CD4-positive, CD25-positive, alpha-beta regulatory T cell (primary cell): ENCODE results near the gene TRMT44. TPM values are rescaled to one million over a fixed set of nuclear protein-coding genes. Genes with fewer than 3 reads are reported as not detected.

Experiments
- ATAC-seq, 2 donors: fragments of 150-1000 bp; cut with Tn5 transposase; one replicate each; pipeline ENCODE4 v1.10.0; 2021; ENCODE audit warnings: low read depth in 2 of 2, moderate number of reproducible peaks in 2 of 2, moderate library complexity in 1 of 2
- DNase-seq, 3 donors: peaks; one replicate each; pipeline versions ENCODE4 v3.0.0 to v3.0.0-alpha.2; 2012 to 2022; ENCODE audit warnings: mixed read lengths in 1 of 3
- H3K27ac ChIP-seq: one replicate; pipeline ENCODE4 v1.7.0; 2013; ENCODE audit warnings: mild to moderate bottlenecking, low read length; ENCODE audit not compliant: insufficient read depth, poor library complexity, severe bottlenecking
- H3K27me3 ChIP-seq: one replicate; pipeline ENCODE4 v1.7.0; 2013; ENCODE audit warnings: low read length; ENCODE audit not compliant: control insufficient read depth, insufficient read depth
- H3K36me3 ChIP-seq: one replicate; pipeline ENCODE4 v1.7.0; 2013; ENCODE audit warnings: mild to moderate bottlenecking, low read length, moderate library complexity; ENCODE audit not compliant: control insufficient read depth, insufficient read depth
- H3K4me1 ChIP-seq: 2 replicates; pipeline ENCODE4 v1.7.0; 2013; ENCODE audit warnings: mild to moderate bottlenecking, low read length; ENCODE audit not compliant: insufficient read depth, control insufficient read depth, poor library complexity, severe bottlenecking
- H3K4me3 ChIP-seq: one replicate; pipeline ENCODE4 v1.7.0; 2013; ENCODE audit warnings: low read depth, mild to moderate bottlenecking, low read length, moderate library complexity
- H3K9me3 ChIP-seq, 2 experiments: 1 replicate in 1 of 2; 2 replicates in 1 of 2; pipeline ENCODE4 v1.7.0; 2013; ENCODE audit warnings: low read length in 2 of 2, mild to moderate bottlenecking in 1 of 2, moderate library complexity in 1 of 2; ENCODE audit not compliant: control insufficient read depth in 2 of 2
- H3K27ac Mint-ChIP-seq, 3 donors: one replicate each; pipeline ENCODE4 v1.8.0; 2020 to 2022; ENCODE audit warnings: mild to moderate bottlenecking in 3 of 3, mixed read lengths in 3 of 3, moderate library complexity in 2 of 3
- H3K27me3 Mint-ChIP-seq: one replicate; pipeline ENCODE4 v1.8.0; 2022; ENCODE audit warnings: mild to moderate bottlenecking, mixed read lengths
- H3K36me3 Mint-ChIP-seq: one replicate; pipeline ENCODE4 v1.8.0; 2020; ENCODE audit warnings: mixed read lengths
- H3K4me1 Mint-ChIP-seq, 4 donors: one replicate each; pipeline ENCODE4 v1.8.0; 2020 to 2022; ENCODE audit warnings: mixed read lengths in 4 of 4, mild to moderate bottlenecking in 1 of 4
- H3K4me3 Mint-ChIP-seq, 4 donors: one replicate each; pipeline ENCODE4 v1.8.0; 2020 to 2022; ENCODE audit warnings: mild to moderate bottlenecking in 4 of 4, mixed read lengths in 4 of 4, moderate library complexity in 3 of 4
- H3K9me3 Mint-ChIP-seq, 7 donors: one replicate each; pipeline ENCODE4 v1.8.0; 2020 to 2022; ENCODE audit warnings: mixed read lengths in 7 of 7, mild to moderate bottlenecking in 3 of 7, moderate library complexity in 2 of 7
- polyA plus RNA-seq, 4 donors: library from polyadenylated mRNA; unstranded; fragments of 300-500 nt; fragmentation: Illumina TruSeq; gene quantifications; one replicate each; pipeline ENCODE4 v1.2.3, GENCODE V29; 2021
- total RNA-seq: library from RNA; stranded (reverse); gene quantifications from one replicate; pipeline ENCODE4 v1.2.3, GENCODE V29; 2022

TRMT44 gene
- total and polyA plus RNA-seq, 5 donors from 2014 or later, result 10.9 to 26.2 (median 15.4) TPM

- Mint-ChIP-seq H3K27ac (no peak overlapping the region), H3K9me3 (peaks cover 0 to 2% (median 0%) of the 10 kb centered on the region in 7 donors)
- ATAC-seq, result no peak
Observed at GRCh38 chr4:8502371-8502770, 61.8 kb downstream of the TRMT44 start.

DNA sequence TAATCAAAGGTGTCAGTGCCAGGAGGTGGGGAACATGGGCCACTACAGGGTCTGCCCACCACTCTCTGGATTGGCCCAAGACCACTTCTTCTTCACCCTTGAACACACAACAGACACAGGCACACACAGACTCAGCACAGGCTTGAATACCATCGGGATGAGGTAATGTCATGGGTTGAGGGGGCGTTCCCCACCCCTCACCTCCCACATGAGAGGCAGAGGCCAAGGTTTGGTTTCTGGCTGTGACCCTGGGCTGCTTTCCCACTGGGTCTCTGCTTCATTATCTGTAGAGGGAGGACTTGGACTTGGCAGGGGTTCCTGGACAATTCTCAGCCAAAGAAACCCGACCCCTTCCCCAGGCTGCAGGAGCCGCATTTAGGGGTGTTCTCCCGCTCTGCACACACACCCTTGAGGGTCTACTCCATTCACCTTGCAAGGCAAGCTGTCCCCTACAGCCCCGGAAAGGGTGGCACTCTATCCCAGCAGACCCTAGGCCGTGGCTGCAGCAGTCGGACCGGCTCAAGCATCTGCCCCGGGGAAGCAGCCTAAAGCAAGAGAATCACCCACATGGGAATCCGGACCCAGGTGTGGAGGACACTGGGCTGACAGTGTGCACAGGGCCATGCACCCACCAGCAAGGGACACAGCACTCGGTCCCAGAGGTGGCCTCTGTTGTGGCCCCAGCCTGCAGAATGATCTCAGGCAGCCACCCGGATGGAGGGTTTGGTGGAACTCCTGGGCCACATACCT is 62.4 kb downstream of the TRMT44 start:
- no peak overlapping the region for H3K4me3 Mint-ChIP-seq
- H3K27ac Mint-ChIP-seq, result no peak overlapping the region
- H3K36me3 Mint-ChIP-seq, result peaks cover 8% of the 10 kb centered on the region
- H3K27ac ChIP-seq, result no peak overlapping the region
- no peaks in the 10 kb centered on the region for H3K27me3 ChIP-seq
- H3K4me1 Mint-ChIP-seq, result no peaks in the 10 kb centered on the region
- H3K4me3 ChIP-seq, result no peak overlapping the region
- no peak for ATAC-seq
- H3K9me3 Mint-ChIP-seq, result peaks cover 0 to 2% (median 0%) of the 10 kb centered on the region in 7 donors
- no peaks in the 10 kb centered on the region for H3K9me3 ChIP-seq
- no peak for DNase-seq
- no peaks in the 10 kb centered on the region for H3K4me1 ChIP-seq
- H3K36me3 ChIP-seq, result no peaks in the 10 kb centered on the region
- H3K27me3 Mint-ChIP-seq, result peaks cover 4% of the 10 kb centered on the region

More at GRCh38 chr4:8502371-8502770, 61.8 kb downstream of the TRMT44 start:
- Histone ChIP-seq H3K9me3 (no peaks in the 10 kb centered on the region), H3K27ac (no peak overlapping the region), H3K27me3 (no peaks in the 10 kb centered on the region), H3K4me1 (no peaks in the 10 kb centered on the region), H3K36me3 (no peaks in the 10 kb centered on the region), H3K4me3 (no peak overlapping the region)
- H3K27me3 Mint-ChIP-seq, result peaks cover 4% of the 10 kb centered on the region
- H3K4me3 Mint-ChIP-seq, result no peak overlapping the region
- no peak for DNase-seq
- peaks cover 8% of the 10 kb centered on the region for H3K36me3 Mint-ChIP-seq
- H3K4me1 Mint-ChIP-seq, result no peaks in the 10 kb centered on the region

DNA sequence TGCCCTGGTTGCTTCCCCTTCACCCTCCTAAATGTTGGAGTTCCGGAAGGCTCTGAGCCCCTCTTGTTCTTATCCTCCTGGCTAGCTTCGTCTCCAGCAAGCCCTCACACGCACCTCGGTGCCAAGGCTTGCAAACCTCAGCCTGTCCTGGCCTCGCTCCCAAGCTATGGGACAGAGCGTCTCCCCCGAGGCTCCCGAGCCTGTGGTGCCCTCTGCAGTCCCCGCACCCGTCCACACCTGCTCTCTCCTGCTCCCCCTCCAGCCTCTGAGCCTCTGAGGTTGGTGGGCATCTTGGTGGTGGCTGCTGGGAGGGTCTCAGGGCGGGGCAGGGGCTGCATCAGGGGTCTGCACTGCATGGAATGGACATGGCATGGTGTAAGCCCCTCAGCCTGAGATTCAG is 63.2 kb downstream of the TRMT44 start:
- peaks cover 0 to 2% (median 0%) of the 10 kb centered on the region in 7 donors for H3K9me3 Mint-ChIP-seq
- Histone ChIP-seq H3K4me3 (no peak overlapping the region), H3K9me3 (no peaks in the 10 kb centered on the region), H3K36me3 (no peaks in the 10 kb centered on the region), H3K4me1 (no peaks in the 10 kb centered on the region), H3K27ac (no peak overlapping the region), H3K27me3 (no peaks in the 10 kb centered on the region)
- no peak overlapping the region for H3K27ac Mint-ChIP-seq
- no peak overlapping the region for H3K4me3 Mint-ChIP-seq
- H3K36me3 Mint-ChIP-seq, result peaks cover 8% of the 10 kb centered on the region
- peaks cover 4% of the 10 kb centered on the region for H3K27me3 Mint-ChIP-seq
- H3K4me1 Mint-ChIP-seq, result no peaks in the 10 kb centered on the region
- DNase-seq (no peak), ATAC-seq (no peak)

DNA sequence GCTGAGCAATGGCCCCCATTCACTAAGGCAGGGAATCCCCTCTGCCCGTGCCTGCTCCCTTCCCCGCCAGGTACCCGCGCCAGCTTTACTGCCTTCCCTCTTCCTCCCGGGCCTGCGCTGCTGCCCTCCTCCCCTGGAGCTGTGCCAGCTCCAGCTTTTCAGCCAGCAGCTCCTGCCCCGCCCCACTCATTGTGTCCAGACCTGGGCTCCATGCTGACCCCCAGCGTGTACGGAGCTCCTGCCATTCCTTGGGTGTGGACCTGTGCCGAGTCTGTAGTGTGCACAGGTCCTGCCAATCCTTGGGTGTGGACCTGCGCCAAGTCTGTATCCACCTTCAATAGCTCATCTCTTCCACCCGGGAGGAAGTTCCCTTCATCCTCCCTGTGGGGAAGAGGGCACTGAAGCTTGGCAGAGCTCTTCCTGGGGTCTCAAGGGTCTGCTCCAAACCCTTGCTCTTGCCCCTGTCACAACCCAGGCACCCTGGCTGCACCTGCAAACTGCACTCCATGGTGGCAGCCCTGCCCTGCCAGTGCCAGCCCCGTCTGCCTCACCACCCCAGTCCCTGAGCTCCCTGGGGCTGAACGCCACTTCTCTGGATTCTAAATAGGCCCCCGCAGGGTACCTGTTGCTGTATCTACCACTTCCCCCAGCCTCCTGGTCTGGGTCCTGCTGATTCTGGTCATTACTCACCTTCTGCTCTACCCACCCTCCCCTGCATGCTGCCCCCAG is 63.9 kb downstream of the TRMT44 start:
- no peaks in the 10 kb centered on the region for H3K4me1 ChIP-seq
- no peaks in the 10 kb centered on the region for H3K27me3 ChIP-seq
- DNase-seq, result no peak
- Mint-ChIP-seq H3K9me3 (peaks cover 0 to 2% (median 0%) of the 10 kb centered on the region in 7 donors), H3K4me3 (no peak overlapping the region), H3K4me1 (no peaks in the 10 kb centered on the region), H3K27ac (peak overlapping the region in 1 of 3 donors; percentile 48), H3K27me3 (peaks cover 4% of the 10 kb centered on the region), H3K36me3 (peaks cover 8% of the 10 kb centered on the region)
- H3K36me3 ChIP-seq, result no peaks in the 10 kb centered on the region
- no peak overlapping the region for H3K4me3 ChIP-seq
- H3K9me3 ChIP-seq, result no peaks in the 10 kb centered on the region
- ATAC-seq, result no peak
- H3K27ac ChIP-seq, result no peak overlapping the region

GRCh38 chr4:8505229-8505628 is 64.7 kb downstream of the TRMT44 start:
- no peaks in the 10 kb centered on the region for H3K4me1 Mint-ChIP-seq
- no peak overlapping the region for H3K27ac Mint-ChIP-seq
- Histone ChIP-seq H3K27me3 (no peaks in the 10 kb centered on the region), H3K4me3 (no peak overlapping the region), H3K4me1 (no peaks in the 10 kb centered on the region), H3K27ac (no peak overlapping the region), H3K9me3 (no peaks in the 10 kb centered on the region), H3K36me3 (no peaks in the 10 kb centered on the region)
- peaks cover 0 to 2% (median 0%) of the 10 kb centered on the region in 7 donors for H3K9me3 Mint-ChIP-seq
- ATAC-seq (no peak), DNase-seq (no peak)
- H3K36me3 Mint-ChIP-seq, result peaks cover 8% of the 10 kb centered on the region
- peaks cover 4% of the 10 kb centered on the region for H3K27me3 Mint-ChIP-seq
- no peak overlapping the region for H3K4me3 Mint-ChIP-seq

DNA sequence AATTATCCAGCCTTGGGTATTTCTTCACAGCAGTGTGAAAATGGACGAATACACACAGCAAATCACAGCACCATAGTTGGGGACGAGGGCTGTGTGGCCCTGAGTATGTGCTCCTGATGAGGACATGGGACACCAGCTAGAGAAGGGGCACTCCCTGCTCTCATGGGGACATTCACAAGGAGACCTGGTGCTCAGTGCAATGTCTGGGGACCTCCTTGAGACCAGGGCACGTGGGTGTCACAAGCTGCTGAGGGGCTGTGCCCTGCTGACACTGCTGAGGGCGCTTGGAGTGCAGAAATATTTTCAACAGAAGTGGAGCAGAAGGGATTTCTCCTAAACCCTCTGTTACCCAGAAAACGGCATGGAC is 65.4 kb downstream of the TRMT44 start:
- H3K27ac Mint-ChIP-seq, result no peak overlapping the region
- no peak overlapping the region for H3K27ac ChIP-seq
- peaks cover 4% of the 10 kb centered on the region for H3K27me3 Mint-ChIP-seq
- DNase-seq (no peak), ATAC-seq (no peak)
- no peaks in the 10 kb centered on the region for H3K4me1 Mint-ChIP-seq
- peaks cover 8% of the 10 kb centered on the region for H3K36me3 Mint-ChIP-seq
- H3K27me3 ChIP-seq, result no peaks in the 10 kb centered on the region
- H3K4me3 ChIP-seq, result no peak overlapping the region
- H3K4me3 Mint-ChIP-seq, result no peak overlapping the region
- no peaks in the 10 kb centered on the region for H3K9me3 ChIP-seq
- peaks cover 0 to 2% (median 0%) of the 10 kb centered on the region in 7 donors for H3K9me3 Mint-ChIP-seq
- H3K4me1 ChIP-seq, result no peaks in the 10 kb centered on the region
- no peaks in the 10 kb centered on the region for H3K36me3 ChIP-seq

DNA sequence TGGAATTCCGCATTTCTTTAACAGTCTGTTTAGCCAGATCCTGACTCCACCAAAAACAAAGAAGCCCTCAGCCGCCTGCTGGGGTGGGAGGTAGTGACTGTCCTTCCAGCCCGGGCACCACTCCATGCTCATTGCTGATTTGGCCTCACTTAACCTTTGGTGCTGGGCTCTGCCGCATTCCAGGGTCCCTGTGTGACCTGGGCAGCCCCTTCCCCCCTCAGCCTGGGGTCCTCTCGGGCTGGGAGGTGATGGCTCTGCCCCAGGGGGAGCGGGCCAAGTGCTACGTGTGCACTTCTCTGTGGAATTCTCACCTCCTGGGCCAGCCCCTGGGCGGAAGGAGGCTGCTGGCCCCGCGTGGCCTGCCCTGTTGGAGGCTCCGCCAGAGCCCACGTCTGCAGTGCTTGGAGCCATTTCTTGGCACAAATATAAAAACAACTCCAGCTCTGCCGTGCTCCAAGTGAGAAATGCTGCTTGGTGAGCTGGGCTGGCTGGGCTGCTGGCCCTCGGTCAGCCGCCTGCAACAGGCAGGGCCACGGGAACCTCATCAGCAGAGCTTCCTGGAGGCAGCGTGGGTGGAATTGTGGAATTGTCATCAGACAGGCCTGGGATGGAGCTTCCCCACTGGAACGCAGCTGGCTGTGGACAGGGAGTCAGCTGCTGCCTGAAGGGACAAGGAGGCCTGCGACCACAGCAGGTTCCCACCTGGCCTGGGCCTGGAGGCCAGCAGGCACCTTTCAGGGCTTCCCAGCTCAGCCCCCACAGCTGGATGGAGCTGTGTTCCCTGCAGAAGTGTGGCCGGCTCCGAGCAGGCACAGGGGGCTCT is 66.0 kb downstream of the TRMT44 start:
- Mint-ChIP-seq H3K36me3 (peaks cover 8% of the 10 kb centered on the region), H3K27me3 (peaks cover 2% of the 10 kb centered on the region), H3K4me3 (no peak overlapping the region), H3K27ac (no peak overlapping the region), H3K9me3 (peaks cover 0 to 2% (median 0%) of the 10 kb centered on the region in 7 donors), H3K4me1 (no peaks in the 10 kb centered on the region)
- Histone ChIP-seq H3K4me3 (no peak overlapping the region), H3K4me1 (no peaks in the 10 kb centered on the region), H3K27ac (no peak overlapping the region), H3K27me3 (no peaks in the 10 kb centered on the region), H3K36me3 (no peaks in the 10 kb centered on the region), H3K9me3 (no peaks in the 10 kb centered on the region)
- ATAC-seq (no peak), DNase-seq (no peak)
